Heart right ventricle (tissue), 16 donors: ENCODE data around the gene PIK3R2. TPM values are rescaled to one million over a fixed set of nuclear protein-coding genes. Genes with fewer than 3 reads are reported as not detected.

Experiments used
- ATAC-seq, 8 donors: fragments of 200-7000 bp; cut with Tn5 transposase; one replicate each; pipeline ENCODE4 v1.9.1; 2020; ENCODE audit warnings: mild to moderate bottlenecking in 8 of 8, moderate library complexity in 8 of 8, moderate number of reproducible peaks in 1 of 8
- DNase-seq, 2 donors: peaks; one replicate each; pipeline ENCODE4 v3.0.0-alpha.2; 2020
- H3K27ac ChIP-seq, 10 donors: fragments of 200-600 bp; sonication (generic) in 2 of 10; one replicate each; pipeline versions ENCODE4 v1.5.0 to v1.8.0; 2020 to 2022; ENCODE audit warnings: mild to moderate bottlenecking in 3 of 10
- H3K27me3 ChIP-seq, 7 donors: fragments of 200-600 bp; one replicate each; pipeline ENCODE4 v1.8.0; 2021 to 2022; ENCODE audit warnings: mild to moderate bottlenecking in 2 of 7
- H3K36me3 ChIP-seq, 9 donors: fragments of 200-600 bp; sonication (generic) in 1 of 9; one replicate each; pipeline versions ENCODE4 v1.5.0 to v1.8.0; 2020 to 2022; ENCODE audit warnings: mild to moderate bottlenecking in 2 of 9
- H3K4me1 ChIP-seq, 9 donors: fragments of 200-600 bp; sonication (generic) in 1 of 9; one replicate each; pipeline versions ENCODE4 v1.5.0 to v1.8.0; 2020 to 2022; ENCODE audit warnings: mild to moderate bottlenecking in 4 of 9
- H3K4me3 ChIP-seq, 10 donors: fragments of 200-600 bp; sonication (generic) in 2 of 10; one replicate each; pipeline versions ENCODE4 v1.5.0 to v1.8.0; 2020 to 2022; ENCODE audit warnings: mild to moderate bottlenecking in 7 of 10, moderate library complexity in 2 of 10
- H3K9me3 ChIP-seq, 11 donors: fragments of 200-600 bp in 10 of 11; sonication (generic) in 2 of 11; one replicate each; pipeline versions ENCODE4 v1.5.0 to v1.8.0; 2013 to 2022; ENCODE audit warnings: mild to moderate bottlenecking in 2 of 11, control low read depth in 1 of 11, moderate library complexity in 1 of 11
- CTCF ChIP-seq, 9 donors: fragments of 200-600 bp; sonication (generic) in 2 of 9; IDR thresholded peaks; one replicate each; pipeline versions ENCODE4 v1.5.0 to v1.8.0; 2021 to 2022; ENCODE audit warnings: antibody characterized with exemption in 9 of 9, mild to moderate bottlenecking in 5 of 9, moderate library complexity in 1 of 9
- WGBS, 2 donors: extraction: QIAGEN DNeasy Blood & Tissue Kit; methylation state at CpG; one replicate each; pipeline ENCODE4 v1.1.7; 2013; ENCODE audit warnings: inconsistent platforms in 1 of 2; 5-methylcytosine and 5-hydroxymethylcytosine counted together
- intact Hi-C, 10 donors: fragments of 100-400 bp; cut with DNase I; formaldehyde crosslinking; loops; one replicate each; pipeline versions ENCODE4 v1.11.1 to v1.14.2; 2022
- polyA plus RNA-seq, 2 donors: library from polyadenylated mRNA; stranded (reverse); fragments of 200-250 nt; gene quantifications; one replicate each; pipeline ENCODE4 v1.2.3, GENCODE V29; 2013
- total RNA-seq, 10 donors: library from RNA; stranded (reverse); fragmentation: NEBNext Ultra II Directional in 3 of 10; extraction: Animal tissue kit (Norgen Biotek cat#: 25700) in 3 of 10; gene quantifications; one replicate each; pipeline versions ENCODE4 v1.2.1 to v1.2.4, GENCODE V29; 2021 to 2023
- donor health status: Arrhythmogenic right ventricular cardiomyopathy.
- donor health status: ischemic (EF 13 %, LVEDD 7.1; RV severe dilation, severe dysfunction).
- donor health status: healthy with polysubstance abuse.
- donor health status: DM: no; HTN: yes; CAD: no.
- donor health status: DM: no; HTN: no; CAD: no.
- donor health status: ischemic (EF 25% LVEDD 6.9; RV normal size, moderate dysfunction).
- donor health status: ischemic (EF 25% LVEDD 5.7; RV mildly dilated, moderate dysfunction).
- donor health status: healthy.
- donor health status: DM: yes; HTN: yes; CAD: no.
- donor health status: Ischemic cardiomyopathy.
- donor health status: ischemic (EF 35%, LVEDD 5.7; RV mildly dilated, moderate dysfunction).
- donor health status: nonischemic (EF 11% LVEDD 7.7; RV severe dilation, severe dysfunction).
- donor health status: DM: yes; HTN: yes; CAD: no.
- donor health status: PGD.
- donor health status: ischemic (EF 29% LVEDD 5.4; RV normal size, mild dysfunction).
- donor health status: nonischemic (EF 23%, LVEDD 6.1; RV moderate dilation, normal function).

Gene PIK3R2
- total and polyA plus RNA-seq, 12 donors, result 2.3 to 29.1 (median 21.7) TPM

- Histone ChIP-seq H3K36me3 (peaks cover 3 to 62% (median 23%) of the 10 kb centered on the region in 9 donors), H3K27me3 (no peaks in the 10 kb centered on the region), H3K4me3 (no peak overlapping the region), H3K27ac (peak overlapping the region in 5 of 10 donors; percentile 28 to 96 (median 62)), H3K4me1 (peaks cover 0 to 47% (median 15%) of the 10 kb centered on the region in 9 donors), H3K9me3 (no peaks in the 10 kb centered on the region)
- no peak for TF ChIP-seq CTCF (IDR thresholded peaks at IDR 0.05)
- 97% methylated on average over 66 of the region's 66 CpGs for WGBS, 2 donors
- intact Hi-C loops, result loop anchor here in 5 of 10 donors (2.0 to 10.0 kb wide), 3 partner anchors 54 to 57 kb away; no protein-coding TSS in a partner anchor
- DNase-seq, result no peak
- ATAC-seq, result no peak
Measured at GRCh38 chr19:18168673-18169381, 15.9 kb downstream of the PIK3R2 start.

DNA sequence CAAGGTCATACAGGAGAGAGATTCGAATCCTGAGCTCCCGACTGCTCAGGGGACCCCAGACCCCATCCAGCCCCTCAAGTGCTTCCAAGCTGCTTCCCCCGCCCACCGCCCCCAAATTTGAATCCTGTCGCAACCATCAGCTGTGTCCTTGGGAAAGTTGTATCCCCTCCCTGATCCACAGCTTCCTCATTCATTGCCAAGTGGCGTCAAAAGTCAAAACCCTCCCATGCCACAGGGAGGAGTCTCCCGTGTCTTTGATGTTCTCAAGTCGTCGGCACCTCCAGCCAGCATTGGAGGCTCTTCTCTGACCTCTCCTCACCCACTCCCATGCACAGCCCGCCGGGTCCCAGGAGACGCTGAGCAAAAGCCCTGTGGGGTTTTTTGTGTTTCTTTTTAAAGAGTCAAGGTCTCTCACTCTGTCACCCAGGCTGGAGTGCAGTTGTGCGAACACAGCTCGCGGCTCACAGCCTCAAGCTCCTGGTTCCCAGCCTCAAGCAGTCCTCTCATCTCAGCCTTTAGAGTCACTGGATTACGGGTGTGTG is 17.8 kb downstream of the PIK3R2 start:
- WGBS, 2 donors, result 48 to 53% methylated on average over 16 of the region's 16 CpGs
- Histone ChIP-seq H3K27ac (peak overlapping the region in 9 of 10 donors; percentile 33 to 96 (median 65)), H3K4me1 (peaks cover 0 to 67% (median 19%) of the 10 kb centered on the region in 9 donors), H3K9me3 (no peaks in the 10 kb centered on the region), H3K36me3 (peaks cover 3 to 46% (median 17%) of the 10 kb centered on the region in 9 donors), H3K27me3 (no peaks in the 10 kb centered on the region), H3K4me3 (no peak overlapping the region)
- no peak for TF ChIP-seq CTCF (IDR thresholded peaks at IDR 0.05)
- ATAC-seq (peak in 5 of 8 donors; percentile 11 to 30 (median 14)), DNase-seq (no peak)
- intact Hi-C loops, result no loop called here

GRCh38 chr19:18171605-18172327 is 18.8 kb downstream of the PIK3R2 start:
- intact Hi-C loops, result no loop called here
- ATAC-seq (peak in 1 of 8 donors; percentile 15), DNase-seq (no peak)
- Histone ChIP-seq H3K36me3 (peaks cover 3 to 46% (median 7%) of the 10 kb centered on the region in 9 donors), H3K27ac (peak overlapping the region in 6 of 10 donors; percentile 33 to 96 (median 63)), H3K9me3 (no peaks in the 10 kb centered on the region), H3K4me3 (no peak overlapping the region), H3K4me1 (peaks cover 0 to 76% (median 19%) of the 10 kb centered on the region in 9 donors), H3K27me3 (no peaks in the 10 kb centered on the region)
- TF ChIP-seq CTCF (IDR thresholded peaks at IDR 0.05), result no peak
- WGBS, 2 donors, result 83 to 88% methylated on average over 8 of the region's 8 CpGs

GRCh38 chr19:18172331-18173053 is 19.5 kb downstream of the PIK3R2 start:
- intact Hi-C loops, result no loop called here
- ATAC-seq (no peak), DNase-seq (no peak)
- Histone ChIP-seq H3K4me1 (peaks cover 0 to 82% (median 19%) of the 10 kb centered on the region in 9 donors), H3K9me3 (no peaks in the 10 kb centered on the region), H3K36me3 (peaks cover 0 to 46% (median 5%) of the 10 kb centered on the region in 9 donors), H3K27me3 (no peaks in the 10 kb centered on the region), H3K27ac (peak overlapping the region in 6 of 10 donors; percentile 33 to 96 (median 70)), H3K4me3 (no peak overlapping the region)
- TF ChIP-seq CTCF (IDR thresholded peaks at IDR 0.05), result no peak
- WGBS, 2 donors, result 89 to 93% methylated on average over 7 of the region's 7 CpGs
